IMR-90 (cell line): ENCODE data around the gene MYH13. TPM values are rescaled to one million over a fixed set of nuclear protein-coding genes. Genes with fewer than 3 reads are reported as not detected.
A peak's percentile ranks its signal among the peaks of the same experiment; 100 is the strongest.

Source experiments
- ATAC-seq: fragments of 200-7000 bp; cut with Tn5 transposase; 2 replicates; pipeline ENCODE4 v1.9.1; 2020; ENCODE audit warnings: low read depth, mild to moderate bottlenecking, moderate library complexity
- BruUV-seq: library from RNA; stranded (reverse); fragments of 400-500 nt; replicated peaks from 2 replicates; lab custom pipeline; 2021; lab: Mats Ljungman, UMichigan
- CTCF ChIA-PET: fragments of 300-600 bp; formaldehyde crosslinking; extraction: SDS; loops from one replicate; lab custom pipeline; 2021; ENCODE audit warnings: antibody characterized with exemption; lab: Yijun Ruan, JAX
- POLR2A ChIA-PET: fragments of 300-600 bp; sonication (Branson Sonifier 250); formaldehyde crosslinking; loops from one replicate; lab custom pipeline; 2022; ENCODE audit warnings: antibody characterized with exemption; ENCODE audit not compliant: unreplicated experiment; lab: Charles Lee
- DNase-seq: peaks from one replicate; pipeline ENCODE4 v3.0.0; 2013
- H2AFZ ChIP-seq: replicated peaks from 2 replicates; pipeline ENCODE3; 2013; ENCODE audit warnings: low read length, mild to moderate bottlenecking; ENCODE audit not compliant: poor library complexity
- H2AK5ac ChIP-seq: 2 replicates; pipeline ENCODE4 v1.6.1; 2013; ENCODE audit warnings: low read depth, low read length, inconsistent platforms
- H2AK9ac ChIP-seq: replicated peaks from 2 replicates; pipeline ENCODE3; 2013; ENCODE audit warnings: mild to moderate bottlenecking, low read depth, low read length, moderate library complexity; ENCODE audit not compliant: poor library complexity
- H2BK120ac ChIP-seq: 2 replicates; pipeline ENCODE4 v1.6.1; 2013; ENCODE audit warnings: low read depth, low read length, inconsistent platforms
- H2BK15ac ChIP-seq: 3 replicates; pipeline ENCODE4 v1.6.1; 2013; ENCODE audit warnings: low read depth, low read length, inconsistent platforms
- H2BK20ac ChIP-seq: 2 replicates; pipeline ENCODE4 v1.6.1; 2013; ENCODE audit warnings: low read depth, mild to moderate bottlenecking, inconsistent platforms, low read length, moderate library complexity
- H2BK5ac ChIP-seq: 2 replicates; pipeline ENCODE4 v1.6.1; 2013; ENCODE audit warnings: mild to moderate bottlenecking, low read depth, low read length, inconsistent platforms; ENCODE audit not compliant: poor library complexity, severe bottlenecking
- H3K14ac ChIP-seq: replicated peaks from 2 replicates; pipeline ENCODE4 v1.6.1; 2013; ENCODE audit warnings: low read depth, low read length, inconsistent platforms
- H3K18ac ChIP-seq: 2 replicates; pipeline ENCODE4 v1.6.1; 2013; ENCODE audit warnings: low read depth, low read length, control low read depth
- H3K23ac ChIP-seq: 2 replicates; pipeline ENCODE4 v1.6.1; 2013; ENCODE audit warnings: low read depth, low read length, inconsistent platforms
- H3K27ac ChIP-seq: 2 replicates; pipeline ENCODE4 v1.5.1; 2013; ENCODE audit warnings: mild to moderate bottlenecking, control low read depth, low read length; ENCODE audit not compliant: insufficient read depth
- H3K27me3 ChIP-seq: 2 replicates; pipeline ENCODE4 v1.6.1; 2013; ENCODE audit warnings: low read length; ENCODE audit not compliant: control insufficient read depth, insufficient read depth
- H3K36me3 ChIP-seq: 2 replicates; pipeline ENCODE4 v1.6.1; 2013; ENCODE audit warnings: low read length, mixed read lengths; ENCODE audit not compliant: control insufficient read depth, insufficient read depth
- H3K4ac ChIP-seq: 2 replicates; pipeline ENCODE4 v1.6.1; 2013; ENCODE audit warnings: low read depth, low read length, inconsistent platforms
- H3K4me1 ChIP-seq: 2 replicates; pipeline ENCODE4 v1.6.1; 2013; ENCODE audit warnings: low read length, mixed read lengths; ENCODE audit not compliant: control insufficient read depth, insufficient read depth
- H3K4me2 ChIP-seq: 2 replicates; pipeline ENCODE4 v1.6.1; 2013; ENCODE audit warnings: low read depth, mild to moderate bottlenecking, control low read depth, low read length, moderate library complexity
- H3K4me3 ChIP-seq: 2 replicates; pipeline ENCODE4 v1.5.1; 2013; ENCODE audit warnings: low read depth, mild to moderate bottlenecking, control low read depth, low read length, moderate library complexity; ENCODE audit not compliant: insufficient read depth
- H3K56ac ChIP-seq: 2 replicates; pipeline ENCODE4 v1.6.1; 2013; ENCODE audit warnings: low read length, inconsistent platforms; ENCODE audit not compliant: insufficient read depth; ENCODE audit errors: extremely low read depth
- H3K79me1 ChIP-seq, 2 experiments: 2 replicates each; pipeline ENCODE4 v1.6.1; 2013; ENCODE audit warnings: low read length in 2 of 2, inconsistent platforms in 1 of 2, low read depth in 1 of 2
- H3K9ac ChIP-seq: 2 replicates; pipeline ENCODE4 v1.6.1; 2013; ENCODE audit warnings: low read depth, low read length, control low read depth
- H3K9me1 ChIP-seq: 2 replicates; pipeline ENCODE4 v1.6.1; 2013; ENCODE audit warnings: low read length, inconsistent platforms; ENCODE audit not compliant: insufficient read depth
- H3K9me3 ChIP-seq: 2 replicates; pipeline ENCODE4 v1.6.1; 2013; ENCODE audit warnings: low read length; ENCODE audit not compliant: control insufficient read depth, insufficient read depth
- H4K20me1 ChIP-seq: 2 replicates; pipeline ENCODE4 v1.6.1; 2013; ENCODE audit warnings: low read length, inconsistent platforms; ENCODE audit not compliant: insufficient read depth
- H4K5ac ChIP-seq: 2 replicates; pipeline ENCODE4 v1.6.1; 2013; ENCODE audit warnings: mild to moderate bottlenecking, low read depth, low read length, control low read depth
- H4K8ac ChIP-seq, 2 experiments: 2 replicates each; pipeline ENCODE4 v1.6.1; 2013; ENCODE audit warnings: low read depth in 2 of 2, low read length in 2 of 2, control low read depth in 1 of 2, inconsistent platforms in 1 of 2
- H4K91ac ChIP-seq: 2 replicates; pipeline ENCODE4 v1.6.1; 2013; ENCODE audit warnings: low read depth, low read length, inconsistent platforms; ENCODE audit not compliant: insufficient read depth
- BHLHE40 ChIP-seq: fragments of 150-350 bp; IDR thresholded peaks from 2 replicates; pipeline ENCODE4 v1.6.1; 2016; ENCODE audit warnings: mild to moderate bottlenecking, low read depth, low read length
- CEBPB ChIP-seq: IDR thresholded peaks from 2 replicates; pipeline ENCODE4 v1.6.1; 2012; ENCODE audit warnings: low read depth, low read length, improper control_type of control experiment
- CHD1 ChIP-seq: IDR thresholded peaks from 2 replicates; pipeline ENCODE4 v1.6.1; 2012; ENCODE audit warnings: low read depth, low read length, improper control_type of control experiment
- CTCF ChIP-seq: conservative IDR thresholded peaks from 2 replicates; pipeline ENCODE4 v1.5.1; 2012; ENCODE audit warnings: mild to moderate bottlenecking, low read depth, low read length, improper control_type of control experiment
- ELK1 ChIP-seq: fragments of 150-350 bp; IDR thresholded peaks from 2 replicates; pipeline ENCODE4 v1.6.1; 2016; ENCODE audit warnings: low read depth, mild to moderate bottlenecking, low read length, moderate library complexity, borderline replicate concordance
- FOS ChIP-seq: fragments of 150-350 bp; IDR thresholded peaks from 2 replicates; pipeline ENCODE4 v1.6.1; 2016; ENCODE audit warnings: low read depth, low read length
- MAFK ChIP-seq: IDR thresholded peaks from 2 replicates; pipeline ENCODE4 v1.6.1; 2012; ENCODE audit warnings: low read depth, low read length, improper control_type of control experiment
- MAZ ChIP-seq: IDR thresholded peaks from 2 replicates; pipeline ENCODE4 v1.6.1; 2012; ENCODE audit warnings: low read depth, mild to moderate bottlenecking, low read length, improper control_type of control experiment, moderate library complexity, borderline replicate concordance
- MXI1 ChIP-seq: IDR thresholded peaks from 2 replicates; pipeline ENCODE4 v1.6.1; 2012; ENCODE audit warnings: low read depth, mild to moderate bottlenecking, low read length, moderate library complexity, borderline replicate concordance
- NFE2L2 ChIP-seq: fragments of 150-350 bp; IDR thresholded peaks from 2 replicates; pipeline ENCODE4 v1.6.1; 2016; ENCODE audit warnings: low read depth, mild to moderate bottlenecking, low read length
- POLR2A ChIP-seq: IDR thresholded peaks from 2 replicates; pipeline ENCODE4 v1.6.1; 2012; ENCODE audit warnings: mild to moderate bottlenecking, low read depth, low read length
- RAD21 ChIP-seq: IDR thresholded peaks from 2 replicates; pipeline ENCODE4 v1.6.1; 2012; ENCODE audit warnings: low read length, improper control_type of control experiment
- RCOR1 ChIP-seq: IDR thresholded peaks from 2 replicates; pipeline ENCODE4 v1.6.1; 2012; ENCODE audit warnings: mild to moderate bottlenecking, low read length, improper control_type of control experiment; ENCODE audit not compliant: insufficient replicate concordance
- RFX5 ChIP-seq: IDR thresholded peaks from 2 replicates; pipeline ENCODE4 v1.8.0; 2012; ENCODE audit warnings: low read depth, mild to moderate bottlenecking, low read length, moderate library complexity
- SMC3 ChIP-seq: fragments of 150-350 bp; IDR thresholded peaks from 2 replicates; pipeline ENCODE4 v1.6.1; 2016; ENCODE audit warnings: low read depth, mild to moderate bottlenecking, antibody characterized with exemption, low read length, moderate library complexity
- USF2 ChIP-seq: fragments of 150-350 bp; IDR thresholded peaks from 2 replicates; pipeline ENCODE4 v1.6.1; 2017; ENCODE audit warnings: mild to moderate bottlenecking, antibody characterized with exemption, low read length, low read depth
- WGBS, 2 experiments: methylation state at CpG; one replicate each; pipeline versions ENCODE4 v1.1.5 to v1.1.7; 2013; ENCODE audit warnings: missing lambda C conversion rate in 2 of 2; ENCODE audit not compliant: insufficient read length in 1 of 2; ENCODE audit errors: extremely low coverage in 2 of 2; 5-methylcytosine and 5-hydroxymethylcytosine counted together
- dilution Hi-C: fragments of 300-500 bp; cut with HindIII; formaldehyde crosslinking; loops from one replicate; pipeline ENCODE4 v1.14.3; 2018; ENCODE audit warnings: low sequenced_read_pairs; ENCODE audit not compliant: unreplicated experiment
- in situ Hi-C: fragments of 300-500 bp; cut with MboI; formaldehyde crosslinking; loops from 3 replicates; pipeline ENCODE4 v1.14.3; 2019; ENCODE audit warnings: low sequenced_read_pairs, inconsistent platforms, mixed read lengths
- intact Hi-C: fragments of 100-400 bp; cut with micrococcal nuclease; formaldehyde crosslinking; loops from 2 replicates; pipeline ENCODE4 v1.10.0; 2022
- polyA plus RNA-seq, 3 experiments: library from polyadenylated mRNA; depleted of rRNA; stranded (reverse); fragments of >200 nt; gene quantifications; 2 replicates each; pipeline ENCODE4 v1.2.3, GENCODE V29; 2012; ENCODE audit warnings: low replicate concordance in 1 of 3
- total RNA-seq: library from RNA; depleted of rRNA; stranded (reverse); fragments of >200 nt; gene quantifications from 2 replicates; pipeline ENCODE4 v1.2.3, GENCODE V29; 2012

Gene MYH13
- total and polyA plus RNA-seq, 2 of the 4 experiments (the other 2 are of a cell fraction): not detected

- H3K4me3 ChIP-seq: no peak overlapping the region
Observed at GRCh38 chr17:10384175-10384574, 11.4 kb upstream of the MYH13 start.

More at GRCh38 chr17:10384175-10384574, 11.4 kb upstream of the MYH13 start:
- Histone ChIP-seq H3K9me1 (no peaks in the 10 kb centered on the region), H4K8ac (no peak overlapping the region), H3K4me2 (no peak overlapping the region), H3K9ac (no peak overlapping the region), H2AK9ac (no peak overlapping the region), H3K14ac (no peak overlapping the region), H4K91ac (no peak overlapping the region), H4K20me1 (no peaks in the 10 kb centered on the region), H4K5ac (no peak overlapping the region), H3K23ac (no peak overlapping the region), H3K4ac (no peak overlapping the region), H2BK15ac (no peak overlapping the region), H2AFZ (peak overlapping the region; percentile 72), H2AK5ac (no peak overlapping the region), H2BK20ac (no peak overlapping the region), H3K56ac (no peak overlapping the region), H3K4me1 (no peaks in the 10 kb centered on the region), H3K18ac (no peak overlapping the region), H3K79me1 (no peaks in the 10 kb centered on the region), H2BK120ac (no peak overlapping the region), H3K27ac (no peak overlapping the region), H3K36me3 (no peaks in the 10 kb centered on the region), H3K9me3 (no peaks in the 10 kb centered on the region), H2BK5ac (no peak overlapping the region), H3K27me3 (no peaks in the 10 kb centered on the region)
- WGBS, 2 experiments: 0% methylated on average over 3 of the region's 8 CpGs; no CpG with 5 or more reads in 1 of the 2 experiments
- intact Hi-C loops: no loop called here
- dilution Hi-C loops: no loop called here
- ChIA-PET POLR2A (interaction anchor here (0.7 kb wide), 1 partner anchor 21 kb away, joined by 3 read pairs; no protein-coding TSS in a partner anchor), CTCF (interaction anchor here (0.6 kb wide), 1 partner anchor 49 kb away, joined by 3 read pairs; no protein-coding TSS in a partner anchor)
- no TSS peak for BruUV-seq
- no peak for DNase-seq
- no peak for ATAC-seq
- TF ChIP-seq RFX5: no peak
- no peak for TF ChIP-seq RCOR1
- no peak for TF ChIP-seq CEBPB
- TF ChIP-seq POLR2A: no peak
- TF ChIP-seq FOS: no peak
- no peak for TF ChIP-seq MAZ
- no peak for TF ChIP-seq RAD21
- TF ChIP-seq SMC3: no peak
- TF ChIP-seq NFE2L2: no peak
- TF ChIP-seq MXI1: no peak
- no peak for TF ChIP-seq CHD1
- no peak for TF ChIP-seq MAFK
- TF ChIP-seq BHLHE40: no peak
- TF ChIP-seq CTCF: no peak
- no peak for TF ChIP-seq ELK1
- no peak for TF ChIP-seq USF2
- in situ Hi-C loops: no loop called here
